Transverse colon (tissue), 4 donors: ENCODE measurements around the gene PLA2G4D.

ENCODE experiments used
- CTCF ChIP-seq, 5 experiments: fragments of 200-600 bp in 3 of 5; fragments of 450-650 bp in 2 of 5; sonication (generic) in 3 of 5; IDR thresholded peaks; 1 replicate in 2 of 5; 2 replicates in 3 of 5; pipeline ENCODE4 v1.5.1; 2016 to 2017; ENCODE audit warnings: antibody characterized with exemption in 5 of 5, inconsistent platforms in 3 of 5, mild to moderate bottlenecking in 2 of 5, moderate library complexity in 1 of 5
- EP300 ChIP-seq: sonication (generic); formaldehyde crosslinking; IDR thresholded peaks from one replicate; pipeline ENCODE4 v1.6.1; 2017; ENCODE audit warnings: antibody characterized with exemption, low read depth
- POLR2A ChIP-seq: fragments of 450-650 bp; IDR thresholded peaks from one replicate; pipeline ENCODE4 v1.6.1; 2016; ENCODE audit warnings: antibody characterized with exemption, mild to moderate bottlenecking, moderate library complexity
- POLR2AphosphoS5 ChIP-seq, 3 donors: sonication (generic); formaldehyde crosslinking; IDR thresholded peaks; one replicate each; pipeline ENCODE4 v1.6.1; 2016; ENCODE audit warnings: antibody characterized with exemption in 3 of 3

GRCh38 chr15:42084465-42085235 lies 9.7 kb downstream of the PLA2G4D start:
- TF ChIP-seq CTCF (IDR thresholded peaks at IDR 0.05) (peak; percentile 92 to 97 (median 94)), POLR2A (no peak), POLR2AphosphoS5 (IDR thresholded peaks at IDR 0.05) (no peak), EP300 (no peak)
